ENCODE results near the gene REXO1. TPM values are rescaled to one million over a fixed set of nuclear protein-coding genes. Genes with fewer than 3 reads are reported as not detected.

The REXO1 gene
- total and polyA plus RNA-seq, 2 of the 13 experiments (the other 11 are each of a cell fraction or from before 2014, with no cell fraction given): 5.0 to 11.2 TPM

DNA sequence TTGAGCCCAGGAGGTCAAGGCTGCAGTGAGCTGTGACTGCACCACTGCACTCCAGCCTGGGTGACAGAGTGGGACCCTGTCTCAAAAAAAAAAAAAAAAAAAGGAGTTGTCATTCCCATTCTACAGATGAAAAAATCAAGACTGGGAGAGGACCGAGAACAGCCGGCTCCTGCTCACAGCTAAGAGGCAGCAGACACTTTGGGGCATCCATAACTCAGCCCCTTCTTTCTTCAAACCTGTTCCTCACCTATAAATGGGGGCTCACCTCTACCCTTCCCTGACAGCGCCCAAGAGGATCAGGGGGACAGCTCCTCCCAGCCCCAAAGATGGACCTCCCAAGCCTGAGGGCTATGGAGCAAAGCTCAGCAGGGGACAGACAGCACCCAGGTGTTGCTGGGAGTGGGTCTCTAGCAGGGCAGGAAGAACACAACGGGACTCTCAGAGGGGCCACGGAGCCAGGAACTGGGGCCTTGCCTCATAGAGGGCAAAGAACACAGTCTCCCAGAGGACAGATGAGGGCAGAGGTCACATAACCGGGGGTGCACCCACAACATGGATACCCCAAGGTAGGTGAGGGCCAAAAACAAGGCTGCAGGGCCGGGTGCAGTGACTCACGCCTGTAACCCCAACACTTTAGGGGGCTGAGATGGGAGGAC is 18.5 kb upstream of the REXO1 start (continued):
- no peak for TF ChIP-seq ATF7 (IDR thresholded peaks at IDR 0.05)
- TF ChIP-seq ATF7 (CRISPR knock-in tag; IDR thresholded peaks at IDR 0.05): no peak
- TF ChIP-seq, protein P1, sequence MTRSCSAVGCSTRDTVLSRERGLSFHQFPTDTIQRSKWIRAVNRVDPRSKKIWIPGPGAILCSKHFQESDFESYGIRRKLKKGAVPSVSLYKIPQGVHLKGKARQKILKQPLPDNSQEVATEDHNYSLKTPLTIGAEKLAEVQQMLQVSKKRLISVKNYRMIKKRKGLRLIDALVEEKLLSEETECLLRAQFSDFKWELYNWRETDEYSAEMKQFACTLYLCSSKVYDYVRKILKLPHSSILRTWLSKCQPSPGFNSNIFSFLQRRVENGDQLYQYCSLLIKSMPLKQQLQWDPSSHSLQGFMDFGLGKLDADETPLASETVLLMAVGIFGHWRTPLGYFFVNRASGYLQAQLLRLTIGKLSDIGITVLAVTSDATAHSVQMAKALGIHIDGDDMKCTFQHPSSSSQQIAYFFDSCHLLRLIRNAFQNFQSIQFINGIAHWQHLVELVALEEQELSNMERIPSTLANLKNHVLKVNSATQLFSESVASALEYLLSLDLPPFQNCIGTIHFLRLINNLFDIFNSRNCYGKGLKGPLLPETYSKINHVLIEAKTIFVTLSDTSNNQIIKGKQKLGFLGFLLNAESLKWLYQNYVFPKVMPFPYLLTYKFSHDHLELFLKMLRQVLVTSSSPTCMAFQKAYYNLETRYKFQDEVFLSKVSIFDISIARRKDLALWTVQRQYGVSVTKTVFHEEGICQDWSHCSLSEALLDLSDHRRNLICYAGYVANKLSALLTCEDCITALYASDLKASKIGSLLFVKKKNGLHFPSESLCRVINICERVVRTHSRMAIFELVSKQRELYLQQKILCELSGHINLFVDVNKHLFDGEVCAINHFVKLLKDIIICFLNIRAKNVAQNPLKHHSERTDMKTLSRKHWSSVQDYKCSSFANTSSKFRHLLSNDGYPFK (CRISPR knock-in tag; IDR thresholded peaks at IDR 0.05; ENCODE audit: borderline replicate concordance): 0 out of 2 replicates have a peak, but pooled peaks have one; percentile 30
- peak; percentile 52; the same call in 1 of the 2 replicates for TF ChIP-seq HDAC1 (CRISPR knock-in tag; IDR thresholded peaks at IDR 0.05)
- TF ChIP-seq NR2C2 (CRISPR knock-in tag; IDR thresholded peaks at IDR 0.05; ENCODE audit: borderline replicate concordance): peak; percentile 54; the same call in 1 of the 2 replicates
- TF ChIP-seq ZC3H13 (CRISPR knock-in tag; IDR thresholded peaks at IDR 0.05): 0 out of 2 replicates have a peak, but pooled peaks have one; percentile 20
- TF ChIP-seq NKX3-1 (CRISPR knock-in tag; IDR thresholded peaks at IDR 0.05): no peak
- no peak for TF ChIP-seq ZNF337 (CRISPR knock-in tag; IDR thresholded peaks at IDR 0.05; ENCODE audit: borderline replicate concordance, low read depth)
- TF ChIP-seq ATF1 (CRISPR knock-in tag; IDR thresholded peaks at IDR 0.05): no peak
- TF ChIP-seq, protein P2, sequence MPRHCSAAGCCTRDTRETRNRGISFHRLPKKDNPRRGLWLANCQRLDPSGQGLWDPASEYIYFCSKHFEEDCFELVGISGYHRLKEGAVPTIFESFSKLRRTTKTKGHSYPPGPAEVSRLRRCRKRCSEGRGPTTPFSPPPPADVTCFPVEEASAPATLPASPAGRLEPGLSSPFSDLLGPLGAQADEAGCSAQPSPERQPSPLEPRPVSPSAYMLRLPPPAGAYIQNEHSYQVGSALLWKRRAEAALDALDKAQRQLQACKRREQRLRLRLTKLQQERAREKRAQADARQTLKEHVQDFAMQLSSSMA (CRISPR knock-in tag; IDR thresholded peaks at IDR 0.05): no peak
- TF ChIP-seq, protein P3, sequence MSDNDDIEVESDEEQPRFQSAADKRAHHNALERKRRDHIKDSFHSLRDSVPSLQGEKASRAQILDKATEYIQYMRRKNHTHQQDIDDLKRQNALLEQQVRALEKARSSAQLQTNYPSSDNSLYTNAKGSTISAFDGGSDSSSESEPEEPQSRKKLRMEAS (IDR thresholded peaks at IDR 0.05): 0 out of 2 replicates have a peak, but pooled peaks have one; percentile 16
- 0 out of 2 replicates have a peak, but pooled peaks have one; percentile 4 for TF ChIP-seq ZNF556 (CRISPR knock-in tag; IDR thresholded peaks at IDR 0.05; ENCODE audit: borderline replicate concordance)
- TF ChIP-seq, protein P4, sequence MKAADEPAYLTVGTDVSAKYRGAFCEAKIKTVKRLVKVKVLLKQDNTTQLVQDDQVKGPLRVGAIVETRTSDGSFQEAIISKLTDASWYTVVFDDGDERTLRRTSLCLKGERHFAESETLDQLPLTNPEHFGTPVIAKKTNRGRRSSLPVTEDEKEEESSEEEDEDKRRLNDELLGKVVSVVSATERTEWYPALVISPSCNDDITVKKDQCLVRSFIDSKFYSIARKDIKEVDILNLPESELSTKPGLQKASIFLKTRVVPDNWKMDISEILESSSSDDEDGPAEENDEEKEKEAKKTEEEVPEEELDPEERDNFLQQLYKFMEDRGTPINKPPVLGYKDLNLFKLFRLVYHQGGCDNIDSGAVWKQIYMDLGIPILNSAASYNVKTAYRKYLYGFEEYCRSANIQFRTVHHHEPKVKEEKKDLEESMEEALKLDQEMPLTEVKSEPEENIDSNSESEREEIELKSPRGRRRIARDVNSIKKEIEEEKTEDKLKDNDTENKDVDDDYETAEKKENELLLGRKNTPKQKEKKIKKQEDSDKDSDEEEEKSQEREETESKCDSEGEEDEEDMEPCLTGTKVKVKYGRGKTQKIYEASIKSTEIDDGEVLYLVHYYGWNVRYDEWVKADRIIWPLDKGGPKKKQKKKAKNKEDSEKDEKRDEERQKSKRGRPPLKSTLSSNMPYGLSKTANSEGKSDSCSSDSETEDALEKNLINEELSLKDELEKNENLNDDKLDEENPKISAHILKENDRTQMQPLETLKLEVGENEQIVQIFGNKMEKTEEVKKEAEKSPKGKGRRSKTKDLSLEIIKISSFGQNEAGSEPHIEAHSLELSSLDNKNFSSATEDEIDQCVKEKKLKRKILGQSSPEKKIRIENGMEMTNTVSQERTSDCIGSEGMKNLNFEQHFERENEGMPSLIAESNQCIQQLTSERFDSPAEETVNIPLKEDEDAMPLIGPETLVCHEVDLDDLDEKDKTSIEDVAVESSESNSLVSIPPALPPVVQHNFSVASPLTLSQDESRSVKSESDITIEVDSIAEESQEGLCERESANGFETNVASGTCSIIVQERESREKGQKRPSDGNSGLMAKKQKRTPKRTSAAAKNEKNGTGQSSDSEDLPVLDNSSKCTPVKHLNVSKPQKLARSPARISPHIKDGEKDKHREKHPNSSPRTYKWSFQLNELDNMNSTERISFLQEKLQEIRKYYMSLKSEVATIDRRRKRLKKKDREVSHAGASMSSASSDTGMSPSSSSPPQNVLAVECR (CRISPR knock-in tag; IDR thresholded peaks at IDR 0.05; ENCODE audit: borderline replicate concordance): peak; percentile 25; the same call in 1 of the 2 replicates
- TF ChIP-seq HNF4A (CRISPR knock-in tag; IDR thresholded peaks at IDR 0.05): peak; percentile 50
- TF ChIP-seq ZFP36L2 (CRISPR knock-in tag; IDR thresholded peaks at IDR 0.05): no peak
- no peak for TF ChIP-seq SRSF4 (IDR thresholded peaks at IDR 0.05; ENCODE audit: low read depth, low read length, poor library complexity, severe bottlenecking)
- no peak for TF ChIP-seq NR3C1 (CRISPR knock-in tag; IDR thresholded peaks at IDR 0.05)

Data from HepG2 (cell line).